Ishikawa (cell line): ENCODE data around the gene KIRREL3.

Experiments
- CEBPB ChIP-seq: IDR thresholded peaks from 2 replicates; pipeline ENCODE4 v1.6.1; 2012
- CREB1 ChIP-seq: IDR thresholded peaks from 2 replicates; pipeline ENCODE4 v1.6.1; 2012; ENCODE audit warnings: low read depth
- EGR1 ChIP-seq: IDR thresholded peaks from 2 replicates; pipeline ENCODE4 v1.6.1; 2012
- EP300 ChIP-seq: IDR thresholded peaks from 2 replicates; pipeline ENCODE4 v1.6.1; 2012; ENCODE audit warnings: borderline replicate concordance
- FOXM1 ChIP-seq: IDR thresholded peaks from 2 replicates; pipeline ENCODE4 v1.6.1; 2012; ENCODE audit warnings: low read depth, borderline replicate concordance
- MAX ChIP-seq: IDR thresholded peaks from 2 replicates; pipeline ENCODE4 v1.6.1; 2012
- NFIC ChIP-seq: IDR thresholded peaks from 2 replicates; pipeline ENCODE4 v1.6.1; 2012
- RAD21 ChIP-seq: IDR thresholded peaks from 2 replicates; pipeline ENCODE4 v1.6.1; 2012; ENCODE audit warnings: low read depth
- REST ChIP-seq: IDR thresholded peaks from 2 replicates; pipeline ENCODE4 v1.6.1; 2012; ENCODE audit warnings: low read depth, mild to moderate bottlenecking
- TAF1 ChIP-seq: IDR thresholded peaks from 2 replicates; pipeline ENCODE4 v1.6.1; 2012; ENCODE audit warnings: low read depth, mild to moderate bottlenecking
- TCF12 ChIP-seq: IDR thresholded peaks from 2 replicates; pipeline ENCODE4 v1.6.1; 2012; ENCODE audit warnings: low read depth
- TEAD4 ChIP-seq: IDR thresholded peaks from 2 replicates; pipeline ENCODE4 v1.6.1; 2012
- USF1 ChIP-seq: IDR thresholded peaks from 2 replicates; pipeline ENCODE4 v1.6.1; 2012
- YY1 ChIP-seq: IDR thresholded peaks from 2 replicates; pipeline ENCODE4 v1.6.1; 2012; ENCODE audit warnings: low read depth
- ZBTB7A ChIP-seq: IDR thresholded peaks from 2 replicates; pipeline ENCODE4 v1.6.1; 2012; ENCODE audit warnings: low read depth

Gene KIRREL3

DNA sequence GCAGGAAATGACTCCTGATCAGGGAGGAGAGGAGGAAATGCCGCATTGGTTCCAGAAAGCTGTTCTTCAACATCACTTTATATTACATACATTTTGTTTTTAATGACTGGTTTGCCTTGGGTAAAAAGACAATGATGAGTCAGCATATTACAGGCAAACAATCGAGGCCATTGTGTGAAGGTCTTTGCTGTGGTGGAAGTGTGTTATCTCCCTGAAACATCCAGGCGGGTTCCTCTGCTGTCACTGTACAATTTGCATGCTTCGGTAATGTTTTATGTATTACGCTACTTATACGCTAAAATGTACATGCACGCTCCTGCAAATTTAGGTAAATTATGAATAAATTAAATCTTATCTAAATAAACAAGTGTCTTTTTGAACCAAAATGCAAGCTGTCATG lies 161.1 kb downstream of the KIRREL3 start:
- no peak for TF ChIP-seq REST

GRCh38 chr11:126838779-126839178 lies 161.8 kb downstream of the KIRREL3 start:
- TF ChIP-seq USF1 (no peak), RAD21 (no peak), YY1 (no peak), ZBTB7A (no peak), CEBPB (no peak), TAF1 (no peak), EGR1 (no peak), TCF12 (no peak), MAX (no peak), CREB1 (no peak), NFIC (no peak), TEAD4 (no peak), FOXM1 (no peak), REST (no peak), EP300 (no peak)

- TF ChIP-seq TEAD4 (no peak), RAD21 (no peak), CEBPB (no peak), ZBTB7A (no peak), CREB1 (no peak), FOXM1 (no peak), NFIC (no peak)
Measured at GRCh38 chr11:126837581-126837980, 163.0 kb downstream of the KIRREL3 start.

DNA sequence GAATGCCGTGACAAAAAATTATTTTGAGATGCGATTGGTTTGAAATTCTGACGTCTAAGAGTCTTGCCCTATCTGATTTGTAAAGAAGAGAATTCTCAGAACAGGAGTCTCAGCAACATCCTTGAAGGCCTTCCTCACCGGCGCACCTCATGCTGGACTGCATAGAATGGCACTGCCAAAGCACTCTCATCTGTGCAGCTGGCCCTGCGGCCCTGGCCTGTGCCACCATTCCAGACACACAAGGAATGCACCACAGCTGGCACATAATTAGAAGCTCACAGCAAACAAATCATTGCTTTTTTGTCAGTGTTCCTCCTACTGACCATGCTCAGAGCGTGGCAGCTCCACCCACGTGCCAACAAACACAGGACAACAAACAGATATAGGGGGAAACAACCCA lies 166.0 kb downstream of the KIRREL3 start:
- TF ChIP-seq REST (no peak), CREB1 (no peak), NFIC (no peak), YY1 (no peak), EGR1 (no peak), TAF1 (no peak)

GRCh38 chr11:126834149-126834548 lies 166.4 kb downstream of the KIRREL3 start:
- no peak for TF ChIP-seq NFIC
- no peak for TF ChIP-seq YY1

DNA sequence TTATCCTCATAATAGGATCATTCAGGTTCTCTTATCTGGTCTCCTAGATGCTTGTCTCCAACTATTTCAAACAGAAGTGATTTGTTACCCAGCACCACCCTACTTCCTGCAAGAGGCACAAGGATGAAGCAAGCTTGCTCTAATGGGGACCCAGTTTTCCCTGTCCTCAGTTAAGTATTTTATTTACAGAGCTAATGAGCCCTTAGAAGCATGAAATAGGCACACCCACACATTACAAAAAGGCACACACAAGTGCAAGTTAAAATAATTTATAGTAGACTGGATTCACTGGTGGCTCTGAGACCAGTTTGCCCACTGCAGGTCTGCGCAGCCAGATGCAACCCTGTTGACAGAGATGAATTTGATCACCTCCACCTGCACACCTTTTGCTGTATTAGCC lies 167.5 kb downstream of the KIRREL3 start:
- TF ChIP-seq NFIC (no peak), CEBPB (no peak), USF1 (no peak), MAX (no peak), FOXM1 (no peak), YY1 (no peak), EGR1 (no peak)
